Epithelial cell of proximal tubule (primary cell): ENCODE measurements around the gene NDRG4. TPM values are rescaled to one million over a fixed set of nuclear protein-coding genes. Genes with fewer than 3 reads are reported as not detected.
A peak's percentile ranks its signal among the peaks of the same experiment; 100 is the strongest.

Experiments
- DNase-seq: peaks from one replicate; pipeline ENCODE4 v3.0.0-alpha.2; 2011; ENCODE audit warnings: low read depth
- H3K4me3 ChIP-seq: 2 replicates; pipeline ENCODE4 v1.5.1; 2011; ENCODE audit warnings: low read depth, mild to moderate bottlenecking, low read length
- total RNA-seq: library from RNA; depleted of rRNA; stranded (reverse); fragments of >200 nt; gene quantifications from 2 replicates; pipeline ENCODE4 v1.2.3, GENCODE V29; 2015
- TF ChIP-seq, protein P1 (sequence below): conservative IDR thresholded peaks from 2 replicates; pipeline ENCODE4 v1.5.1; 2012; ENCODE audit warnings: low read depth, mild to moderate bottlenecking, low read length

Gene NDRG4
- total RNA-seq, 1 donor from 2014 or later, result 30.8 TPM

DNA sequence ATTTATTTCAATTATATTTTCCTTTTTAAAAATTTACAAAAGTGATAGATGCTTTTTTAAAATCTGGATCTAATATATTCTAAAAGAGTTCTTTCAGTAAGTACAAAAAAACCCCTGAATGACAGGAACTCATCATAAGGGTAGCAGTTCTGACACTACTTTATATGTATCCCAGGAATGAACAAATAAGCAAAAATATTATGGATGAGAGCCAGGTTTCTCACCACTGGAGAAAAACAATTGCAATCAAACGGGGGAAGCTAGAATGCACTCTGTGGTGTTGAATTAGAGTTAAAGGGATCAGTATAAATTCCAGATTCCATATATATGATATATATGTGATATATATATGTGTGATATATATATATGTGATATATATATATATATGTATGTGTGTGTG, 23.2 kb upstream of the NDRG4 start:
- DNase-seq, result no peak
- TF ChIP-seq, protein P1, sequence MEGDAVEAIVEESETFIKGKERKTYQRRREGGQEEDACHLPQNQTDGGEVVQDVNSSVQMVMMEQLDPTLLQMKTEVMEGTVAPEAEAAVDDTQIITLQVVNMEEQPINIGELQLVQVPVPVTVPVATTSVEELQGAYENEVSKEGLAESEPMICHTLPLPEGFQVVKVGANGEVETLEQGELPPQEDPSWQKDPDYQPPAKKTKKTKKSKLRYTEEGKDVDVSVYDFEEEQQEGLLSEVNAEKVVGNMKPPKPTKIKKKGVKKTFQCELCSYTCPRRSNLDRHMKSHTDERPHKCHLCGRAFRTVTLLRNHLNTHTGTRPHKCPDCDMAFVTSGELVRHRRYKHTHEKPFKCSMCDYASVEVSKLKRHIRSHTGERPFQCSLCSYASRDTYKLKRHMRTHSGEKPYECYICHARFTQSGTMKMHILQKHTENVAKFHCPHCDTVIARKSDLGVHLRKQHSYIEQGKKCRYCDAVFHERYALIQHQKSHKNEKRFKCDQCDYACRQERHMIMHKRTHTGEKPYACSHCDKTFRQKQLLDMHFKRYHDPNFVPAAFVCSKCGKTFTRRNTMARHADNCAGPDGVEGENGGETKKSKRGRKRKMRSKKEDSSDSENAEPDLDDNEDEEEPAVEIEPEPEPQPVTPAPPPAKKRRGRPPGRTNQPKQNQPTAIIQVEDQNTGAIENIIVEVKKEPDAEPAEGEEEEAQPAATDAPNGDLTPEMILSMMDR, result no peak
- H3K4me3 ChIP-seq, result no peak overlapping the region

GRCh38 chr16:58478427-58478826, 21.5 kb upstream of the NDRG4 start:
- TF ChIP-seq, protein P1, result no peak
- no peak overlapping the region for H3K4me3 ChIP-seq

DNA sequence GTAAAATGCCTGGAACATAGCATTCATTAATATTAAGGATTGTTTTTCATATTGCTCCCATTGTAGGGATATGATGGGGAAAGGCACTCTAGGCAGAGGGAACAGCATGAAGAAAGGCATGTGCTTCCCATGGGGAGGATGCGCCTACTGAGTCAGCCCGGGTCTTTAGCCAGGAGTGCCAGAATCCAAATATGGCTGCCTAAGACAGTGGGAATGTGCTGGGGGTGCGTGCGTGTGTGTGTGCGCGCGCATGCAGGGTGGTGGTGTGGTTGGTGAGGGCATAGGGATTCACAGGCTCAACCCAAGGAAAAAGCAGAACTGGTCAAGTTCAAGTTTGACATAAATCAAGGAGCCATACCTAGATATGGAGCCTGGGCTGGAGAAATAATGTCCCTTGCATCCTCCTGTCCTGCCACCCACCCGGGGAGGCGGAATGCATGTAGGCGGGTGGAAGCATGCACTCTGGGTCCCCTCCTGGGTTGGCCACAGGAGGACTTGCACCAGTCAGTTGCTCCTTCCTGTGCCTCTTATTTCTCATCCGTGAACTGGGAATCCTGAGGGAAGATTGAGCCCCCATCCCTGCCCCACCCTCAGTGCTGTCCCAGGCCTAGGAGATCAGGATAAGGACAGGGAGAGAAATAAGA, 18.6 kb upstream of the NDRG4 start:
- TF ChIP-seq, protein P1, result no peak
- no peak overlapping the region for H3K4me3 ChIP-seq
- no peak for DNase-seq

More at GRCh38 chr16:58478427-58478826, 21.5 kb upstream of the NDRG4 start:
- DNase-seq, result no peak

DNA sequence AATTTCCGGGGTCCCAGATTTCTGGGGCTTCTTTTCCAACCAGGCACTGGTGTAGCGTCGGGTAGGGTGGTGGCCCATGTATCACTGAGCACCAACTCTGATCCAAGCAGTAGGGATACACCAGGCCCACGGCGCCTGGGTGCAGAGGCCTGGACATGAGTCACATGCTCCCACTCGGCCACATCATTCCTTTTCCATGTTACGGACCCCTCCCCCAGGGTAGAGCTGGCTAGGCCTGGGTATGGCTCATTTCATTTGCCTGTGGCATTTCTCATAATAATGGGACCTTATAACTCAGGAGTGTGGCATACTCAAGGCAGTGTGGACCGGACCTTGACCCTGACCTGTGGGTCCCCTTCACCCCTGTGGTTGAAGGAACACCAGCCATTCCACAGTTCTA, 18.0 kb upstream of the NDRG4 start:
- no peak for DNase-seq
- H3K4me3 ChIP-seq, result no peak overlapping the region
- TF ChIP-seq, protein P1, result no peak

GRCh38 chr16:58485184-58485887, 14.6 kb upstream of the NDRG4 start:
- TF ChIP-seq, protein P1, result no peak
- H3K4me3 ChIP-seq, result no peak overlapping the region
- DNase-seq, result no peak

DNA sequence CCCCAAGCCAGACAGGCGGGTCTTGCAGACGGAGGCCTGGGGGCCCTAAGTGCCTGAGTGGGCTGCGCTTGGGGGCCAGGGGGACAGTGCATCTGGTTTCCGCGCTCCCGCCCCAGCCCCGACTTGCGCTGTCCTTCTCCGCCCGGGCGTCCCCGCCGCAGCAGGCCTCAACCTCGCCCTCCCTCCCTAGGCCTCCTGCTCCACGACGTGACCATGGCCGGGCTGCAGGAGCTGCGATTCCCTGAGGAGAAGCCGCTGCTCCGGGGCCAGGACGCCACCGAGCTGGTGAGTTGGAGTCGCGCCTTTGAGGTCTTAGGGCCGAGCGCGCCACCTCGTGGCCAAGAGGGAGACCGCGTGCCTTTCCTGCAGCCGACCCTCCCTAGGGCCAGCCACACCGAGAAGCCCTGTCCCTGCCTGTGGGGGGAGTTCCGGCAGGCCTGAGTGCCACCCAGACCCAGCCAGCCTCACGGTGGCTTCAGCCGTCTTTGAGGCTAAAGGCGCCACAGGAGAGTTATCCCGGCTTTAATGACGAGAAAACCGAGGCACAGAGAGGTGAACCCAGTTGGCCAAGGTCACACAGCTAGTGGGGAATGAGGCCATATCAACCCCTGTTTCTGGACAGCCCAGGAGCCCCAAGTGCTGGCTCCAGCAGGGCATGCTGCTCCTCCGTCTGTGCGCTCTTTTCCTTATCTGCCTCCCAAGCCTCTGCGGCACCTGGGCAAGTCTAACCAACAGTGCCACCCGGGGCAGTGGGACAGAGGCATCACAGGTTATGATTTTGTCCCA, 12.2 kb upstream of the NDRG4 start:
- H3K4me3 ChIP-seq, result no peak overlapping the region
- TF ChIP-seq, protein P1, result peak; percentile 82
- no peak for DNase-seq
